GM23248 (cell line): ENCODE measurements around the gene SNAPC4.

ENCODE experiments used
- EZH2 ChIP-seq: fragments of 200-600 bp; sonication (generic); IDR thresholded peaks from 2 replicates; pipeline ENCODE4 v1.6.1; 2018; ENCODE audit warnings: antibody characterized with exemption, mild to moderate bottlenecking; ENCODE audit not compliant: insufficient read depth, poor library complexity, severe bottlenecking
- EZH2phosphoT487 ChIP-seq: fragments of 200-600 bp; sonication (generic); IDR thresholded peaks from 2 replicates; pipeline ENCODE4 v1.6.1; 2018; ENCODE audit warnings: antibody characterized with exemption, moderate library complexity, mild to moderate bottlenecking, low read depth; ENCODE audit not compliant: insufficient read depth

- TF ChIP-seq EZH2phosphoT487 (no peak), EZH2 (no peak)
Observed at GRCh38 chr9:136443087-136443486, 43.1 kb upstream of the SNAPC4 start.
